HL-60 (cell line): ENCODE measurements around the gene MSLN.

ENCODE experiments used
- CTCF ChIP-seq: IDR thresholded peaks from one replicate; pipeline ENCODE4 v1.5.1; 2011; ENCODE audit warnings: low read length, control low read depth, inconsistent platforms; ENCODE audit not compliant: insufficient read depth
- GABPA ChIP-seq: IDR thresholded peaks from 2 replicates; pipeline ENCODE4 v1.6.1; 2012; ENCODE audit warnings: low read depth
- REST ChIP-seq: IDR thresholded peaks from 2 replicates; pipeline ENCODE4 v1.6.1; 2012; ENCODE audit warnings: low read depth; ENCODE audit not compliant: insufficient replicate concordance

GRCh38 chr16:746637-747036 is 13.9 kb upstream of the MSLN start:
- TF ChIP-seq CTCF = no peak
- TF ChIP-seq REST = no peak
- no peak for TF ChIP-seq GABPA
